Adrenal gland (tissue), 5 donors: ENCODE data around the gene PKNOX2.

Source experiments
- CTCF ChIP-seq, 6 experiments: fragments of 450-650 bp in 4 of 6; fragments of 200-600 bp in 2 of 6; sonication (generic) in 1 of 6; IDR thresholded peaks; 1 replicate in 5 of 6; 2 replicates in 1 of 6; pipeline versions ENCODE4 v1.5.1 to v1.8.0; 2016 to 2021; ENCODE audit warnings: antibody characterized with exemption in 6 of 6, mild to moderate bottlenecking in 2 of 6, moderate library complexity in 1 of 6
- POLR2A ChIP-seq, 2 donors: fragments of 450-650 bp; IDR thresholded peaks; one replicate each; pipeline ENCODE4 v1.6.1; 2017; ENCODE audit warnings: antibody characterized with exemption in 2 of 2, mild to moderate bottlenecking in 2 of 2, moderate library complexity in 1 of 2
- donor health status: DM: no; HTN: no; CAD: no.

- TF ChIP-seq CTCF (IDR thresholded peaks at IDR 0.05) (no peak), POLR2A (IDR thresholded peaks at IDR 0.05) (no peak)
Measured at GRCh38 chr11:125367710-125368109, 203.2 kb downstream of the PKNOX2 start.
